H7 (cell line): Measurements from ENCODE around the gene RUNX1. TPM values are rescaled to one million over a fixed set of nuclear protein-coding genes. Genes with fewer than 3 reads are reported as not detected.

ENCODE experiments used
- DNase-seq: peaks from one replicate; pipeline ENCODE4 v3.0.0; 2012
- H3K27me3 ChIP-seq: 2 replicates; pipeline ENCODE4 v1.6.0; 2011; ENCODE audit warnings: mild to moderate bottlenecking, low read length; ENCODE audit not compliant: control insufficient read depth, insufficient read depth
- H3K36me3 ChIP-seq: replicated peaks from 2 replicates; pipeline ENCODE4 v1.5.1; 2011; ENCODE audit warnings: low read length; ENCODE audit not compliant: control insufficient read depth, insufficient read depth
- H3K4me3 ChIP-seq: 2 replicates; pipeline ENCODE4 v1.5.1; 2011; ENCODE audit warnings: low read depth, mild to moderate bottlenecking, control low read depth, low read length, moderate library complexity; ENCODE audit not compliant: insufficient read depth
- total RNA-seq: library from RNA; depleted of rRNA; stranded (reverse); fragments of >200 nt; shearing (Covaris generic); gene quantifications from 2 replicates; pipeline ENCODE4 v1.2.3, GENCODE V29; 2014

RUNX1 gene
- total RNA-seq, 1 experiment from 2014 or later, result 0.48 TPM

- Histone ChIP-seq H3K4me3 (no peak overlapping the region), H3K27me3 (peaks cover 47% of the 10 kb centered on the region), H3K36me3 (no peaks in the 10 kb centered on the region)
- DNase-seq, result no peak
Measured at GRCh38 chr21:34882719-34883131, 166.4 kb downstream of the RUNX1 start.

- no peak for DNase-seq
- Histone ChIP-seq H3K4me3 (no peak overlapping the region), H3K36me3 (no peaks in the 10 kb centered on the region), H3K27me3 (peaks cover 39% of the 10 kb centered on the region)
Measured at GRCh38 chr21:34881839-34882371, 167.2 kb downstream of the RUNX1 start.

- H3K4me3 ChIP-seq, result no peak overlapping the region
- peaks cover 34% of the 10 kb centered on the region for H3K27me3 ChIP-seq
- H3K36me3 ChIP-seq, result no peaks in the 10 kb centered on the region
- DNase-seq, result no peak
Measured at GRCh38 chr21:34881421-34881820, 167.7 kb downstream of the RUNX1 start.

GRCh38 chr21:34880401-34880800 is 168.7 kb downstream of the RUNX1 start:
- DNase-seq, result no peak
- Histone ChIP-seq H3K4me3 (no peak overlapping the region), H3K27me3 (peaks cover 24% of the 10 kb centered on the region), H3K36me3 (no peaks in the 10 kb centered on the region)

DNA sequence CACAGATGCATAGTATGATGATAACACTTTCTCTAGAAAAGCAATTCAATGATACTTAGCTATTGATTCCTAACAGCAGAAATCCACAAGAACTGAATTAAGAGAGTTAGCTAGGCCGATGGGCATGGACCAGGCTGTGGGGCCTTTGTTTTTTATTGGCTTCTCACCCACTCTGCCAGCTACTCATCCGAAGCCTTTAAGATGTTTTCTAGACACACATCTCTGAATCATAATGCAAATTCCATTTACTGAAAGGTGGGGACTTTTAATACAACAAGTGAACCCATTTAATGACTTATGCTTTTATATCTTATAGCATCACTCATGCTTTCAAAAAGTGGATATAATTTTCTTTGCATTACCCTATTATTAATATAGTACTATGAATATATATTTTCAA is 170.2 kb downstream of the RUNX1 start:
- H3K27me3 ChIP-seq, result peaks cover 9% of the 10 kb centered on the region; the same call in 1 of the 2 replicates
- no peak for DNase-seq

DNA sequence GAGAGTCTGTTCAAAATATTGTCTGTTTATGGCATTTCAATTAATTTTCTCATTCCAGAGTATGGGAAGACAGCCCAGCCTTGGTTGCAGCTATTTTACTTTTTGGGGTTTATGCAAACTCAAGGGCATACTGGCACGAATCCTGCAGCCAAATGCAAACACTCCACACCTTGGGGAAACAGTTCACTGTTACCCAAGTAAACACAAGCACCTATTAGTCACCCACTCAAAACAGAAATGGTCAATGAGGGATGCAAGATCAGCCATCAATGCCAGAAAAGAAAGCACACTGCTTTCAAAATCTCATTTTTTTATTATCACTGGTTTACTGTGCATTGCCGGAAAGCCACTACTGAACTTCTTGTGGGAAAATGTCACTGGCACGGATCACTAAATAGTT is 170.6 kb downstream of the RUNX1 start:
- no peaks in the 10 kb centered on the region for H3K36me3 ChIP-seq
- no peak for DNase-seq
- no peak overlapping the region for H3K4me3 ChIP-seq
- peaks cover 5% of the 10 kb centered on the region; the same call in 1 of the 2 replicates for H3K27me3 ChIP-seq

More for the DNA sequence above, 170.2 kb downstream of the RUNX1 start:
- Histone ChIP-seq H3K36me3 (no peaks in the 10 kb centered on the region), H3K4me3 (no peak overlapping the region)

- Histone ChIP-seq H3K36me3 (no peaks in the 10 kb centered on the region), H3K4me3 (no peak overlapping the region), H3K27me3 (no peaks in the 10 kb centered on the region; the same call in 1 of the 2 replicates)
- DNase-seq, result no peak
Measured at GRCh38 chr21:34877485-34878128, 171.5 kb downstream of the RUNX1 start.

DNA sequence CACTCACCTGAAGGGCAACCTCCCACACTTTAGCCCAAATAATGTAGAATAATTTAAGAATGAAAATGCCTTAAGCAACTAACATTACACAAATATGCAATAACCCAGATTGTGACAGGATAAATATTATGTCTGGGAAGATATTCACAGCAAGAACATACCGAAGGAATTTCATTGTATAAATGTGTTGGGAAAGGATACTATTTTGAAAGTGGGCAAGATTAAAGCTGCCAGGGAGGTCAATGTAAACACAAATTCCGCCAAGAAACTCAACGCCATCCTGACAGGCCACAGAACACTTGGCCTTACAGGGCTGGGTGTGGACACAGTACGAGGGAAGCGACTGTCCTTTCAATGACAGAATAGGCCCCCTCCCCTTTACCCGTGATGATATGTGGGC is 173.3 kb downstream of the RUNX1 start:
- Histone ChIP-seq H3K4me3 (no peak overlapping the region), H3K27me3 (no peaks in the 10 kb centered on the region; the same call in 1 of the 2 replicates), H3K36me3 (no peaks in the 10 kb centered on the region)
- DNase-seq, result no peak

DNA sequence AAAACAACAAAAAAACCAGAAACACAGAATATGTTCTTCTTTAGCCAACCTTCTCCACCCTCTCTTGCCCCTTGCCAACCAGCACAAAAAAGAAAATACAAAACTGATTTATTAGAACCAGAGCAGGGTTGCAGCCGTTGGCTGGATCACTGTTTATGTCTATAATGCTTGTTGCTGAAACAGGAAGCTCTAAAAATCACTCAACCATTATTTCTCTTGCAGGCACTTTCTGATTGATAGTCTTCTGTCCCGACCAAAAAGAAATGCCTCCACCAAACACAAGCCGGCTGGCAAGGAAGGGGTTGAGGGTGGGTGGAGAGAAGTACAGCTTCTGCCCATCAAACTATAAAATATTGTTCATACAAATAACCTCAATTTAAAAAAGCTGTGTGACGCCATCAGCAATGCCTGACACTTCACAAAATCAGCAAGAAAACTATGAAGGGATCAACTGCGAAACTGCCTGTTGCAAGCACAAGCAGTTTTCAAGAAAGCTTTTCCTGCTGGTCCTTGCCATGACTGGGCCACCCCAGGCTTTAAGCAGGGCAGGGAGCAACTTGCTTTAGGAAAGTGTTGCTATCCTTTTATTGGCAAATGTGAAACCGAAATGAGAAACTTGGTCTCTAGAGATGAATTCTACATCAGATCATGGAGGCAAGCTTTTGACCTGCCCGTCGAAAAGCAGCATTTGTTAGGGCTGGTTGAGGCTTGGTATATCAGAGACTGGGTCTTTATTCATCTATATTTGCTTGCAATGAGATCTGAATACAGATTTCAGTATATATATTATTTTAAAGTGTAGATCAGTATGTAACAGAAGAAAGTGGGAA is 174.2 kb downstream of the RUNX1 start:
- H3K4me3 ChIP-seq, result no peak overlapping the region
- DNase-seq, result no peak
- no peaks in the 10 kb centered on the region; the same call in 1 of the 2 replicates for H3K27me3 ChIP-seq
- H3K36me3 ChIP-seq, result no peaks in the 10 kb centered on the region

DNA sequence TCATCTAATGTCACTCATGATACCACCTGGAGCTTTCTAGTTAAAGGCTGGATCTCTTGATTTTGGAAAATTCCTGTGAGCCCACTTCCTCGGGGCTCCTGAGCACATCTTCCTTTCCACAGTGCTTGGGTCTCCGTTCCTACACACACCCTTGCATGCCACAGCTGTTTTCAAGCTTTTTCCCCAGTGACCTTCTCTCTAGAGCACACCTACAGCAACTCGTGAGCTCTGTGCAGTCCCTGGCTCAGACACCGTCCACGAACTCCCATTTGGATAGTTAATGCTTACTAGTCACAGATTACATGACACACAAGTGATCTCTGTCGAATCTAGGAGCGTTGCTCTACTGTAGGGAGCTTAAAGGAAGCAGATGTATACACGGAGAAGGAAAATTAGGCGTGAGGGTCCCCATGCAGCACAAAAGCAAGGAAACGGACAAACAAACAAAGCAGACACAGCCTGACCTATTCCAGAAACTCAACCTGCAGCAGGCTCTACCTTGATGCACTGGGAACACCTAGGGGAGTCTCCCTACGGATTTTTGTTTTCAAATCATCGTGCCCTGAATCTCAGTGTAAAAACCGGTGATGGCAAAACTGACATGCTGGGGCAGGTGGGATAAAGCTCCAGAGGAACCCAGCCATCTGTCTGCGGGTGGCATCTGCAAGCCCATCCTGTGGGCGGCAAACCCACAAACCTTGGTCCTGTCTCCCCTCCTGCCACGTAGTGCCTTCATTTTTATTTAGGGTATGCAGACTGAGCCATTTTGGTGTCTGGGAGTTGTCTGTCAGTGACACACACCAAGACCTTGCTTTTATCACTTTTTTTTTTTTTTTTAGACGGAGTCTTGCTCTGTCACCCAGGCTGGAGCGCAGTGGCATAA is 177.8 kb downstream of the RUNX1 start:
- no peak for DNase-seq
- Histone ChIP-seq H3K27me3 (peaks cover 17% of the 10 kb centered on the region), H3K36me3 (no peaks in the 10 kb centered on the region), H3K4me3 (no peak overlapping the region)

DNA sequence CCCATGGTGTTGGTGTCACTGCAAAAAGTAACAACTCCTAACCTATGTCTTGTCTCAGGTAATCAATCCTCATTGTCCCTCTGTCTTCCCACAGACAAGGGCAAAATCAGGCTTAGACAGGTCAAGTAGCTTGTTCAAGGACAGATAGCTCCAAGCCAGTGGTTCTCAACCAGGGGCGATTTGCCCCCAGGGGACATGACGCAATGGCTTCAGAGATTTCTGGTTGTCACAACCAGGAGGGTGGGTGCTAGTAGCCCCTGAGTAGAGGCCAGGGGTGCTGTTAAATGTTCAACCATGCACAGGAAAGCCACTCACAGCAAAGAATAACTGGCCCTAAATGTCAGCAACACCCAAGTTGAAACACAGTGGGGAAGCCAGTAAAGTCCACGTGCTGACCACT is 178.9 kb downstream of the RUNX1 start:
- H3K4me3 ChIP-seq, result no peak overlapping the region
- H3K36me3 ChIP-seq, result no peaks in the 10 kb centered on the region
- H3K27me3 ChIP-seq, result peaks cover 21% of the 10 kb centered on the region
- DNase-seq, result no peak

- Histone ChIP-seq H3K4me3 (no peak overlapping the region), H3K36me3 (no peaks in the 10 kb centered on the region), H3K27me3 (peaks cover 28% of the 10 kb centered on the region)
Measured at GRCh38 chr21:34869545-34869944, 179.6 kb downstream of the RUNX1 start.

DNA sequence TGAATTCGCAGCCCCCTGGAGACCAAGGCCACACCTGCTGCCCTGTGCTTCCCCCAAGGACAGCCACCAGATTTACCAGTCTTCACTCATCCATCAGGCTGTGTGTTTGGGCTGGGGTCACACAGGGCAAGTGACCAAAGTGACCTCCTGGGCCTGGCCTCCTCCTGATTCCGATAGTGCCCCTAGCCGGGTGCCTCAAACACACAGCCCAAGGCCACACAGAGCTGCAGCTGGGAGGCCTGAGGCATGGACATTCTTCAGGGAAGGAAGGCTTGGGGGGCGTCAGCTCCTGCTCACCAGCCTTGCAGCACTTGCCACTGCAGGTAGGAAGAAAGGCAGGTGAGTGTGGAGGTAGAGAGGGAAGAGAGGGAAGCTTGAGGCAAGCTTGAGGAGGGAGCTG is 181.3 kb downstream of the RUNX1 start:
- peaks cover 37% of the 10 kb centered on the region for H3K27me3 ChIP-seq
- no peak overlapping the region for H3K4me3 ChIP-seq
- H3K36me3 ChIP-seq, result no peaks in the 10 kb centered on the region
- no peak for DNase-seq

More at GRCh38 chr21:34869545-34869944, 179.6 kb downstream of the RUNX1 start:
- no peak for DNase-seq
